Stimulated activated CD8-positive, alpha-beta memory T cell treated with anti-CD3 and anti-CD28 coated beads, Interleukin-15, amount 100 ng/mL, for 24 hours (primary cell): ENCODE data around the gene ZKSCAN7.
"Not testable (repeated sequence)": the region's sequence is repeated elsewhere in the genome, so short reads cannot be mapped to it uniquely, and the experiment has no call there.

Experiments used
- DNase-seq: peaks from one replicate; pipeline ENCODE4 v3.0.0-alpha.2; 2020; ENCODE audit warnings: low read depth

ZKSCAN7 gene

GRCh38 chr3:44554626-44555592 is at the start of gene ZKSCAN7:
Gene ZKSCAN7, plus strand, starts transcription at chr3:44555193. Its CDS starts 1,855 bp downstream, at chr3:44557048.
- peak; percentile 18 for DNase-seq

- DNase-seq: no peak
Measured at GRCh38 chr3:44506556-44506955, 48.4 kb upstream of the ZKSCAN7 start.

GRCh38 chr3:44506961-44507360 is 48.0 kb upstream of the ZKSCAN7 start:
- DNase-seq: no peak

GRCh38 chr3:44509393-44509921 is 45.5 kb upstream of the ZKSCAN7 start:
- no peak for DNase-seq

- no peak for DNase-seq
Measured at GRCh38 chr3:44510000-44510368, 45.0 kb upstream of the ZKSCAN7 start.

GRCh38 chr3:44511238-44511566 is 43.8 kb upstream of the ZKSCAN7 start:
- no peak for DNase-seq

- DNase-seq: no peak
Measured at GRCh38 chr3:44513513-44513912, 41.5 kb upstream of the ZKSCAN7 start.

- no peak for DNase-seq
Measured at GRCh38 chr3:44516230-44516629, 38.8 kb upstream of the ZKSCAN7 start.

GRCh38 chr3:44518782-44519156 is 36.2 kb upstream of the ZKSCAN7 start:
- DNase-seq: no peak

GRCh38 chr3:44521721-44522120 is 33.3 kb upstream of the ZKSCAN7 start:
- DNase-seq: no peak

- no peak for DNase-seq
Measured at GRCh38 chr3:44522494-44522933, 32.5 kb upstream of the ZKSCAN7 start.

GRCh38 chr3:44525060-44525459 is 29.9 kb upstream of the ZKSCAN7 start:
- DNase-seq: no peak

- no peak for DNase-seq
Measured at GRCh38 chr3:44529927-44530326, 25.1 kb upstream of the ZKSCAN7 start.

GRCh38 chr3:44530911-44531310 is 24.1 kb upstream of the ZKSCAN7 start:
- DNase-seq: no peak

GRCh38 chr3:44534659-44535058 is 20.3 kb upstream of the ZKSCAN7 start:
- DNase-seq: not testable (repeated sequence)

- DNase-seq: no peak
Measured at GRCh38 chr3:44535364-44535763, 19.6 kb upstream of the ZKSCAN7 start.

- not testable (repeated sequence) for DNase-seq
Measured at GRCh38 chr3:44544811-44545210, 10.2 kb upstream of the ZKSCAN7 start.

- no peak for DNase-seq
Measured at GRCh38 chr3:44555723-44556122, 730 bp downstream of the ZKSCAN7 start.

GRCh38 chr3:44557074-44557473 is 2.1 kb downstream of the ZKSCAN7 start:
- no peak for DNase-seq

- DNase-seq: no peak
Measured at GRCh38 chr3:44561076-44561475, 6.1 kb downstream of the ZKSCAN7 start.

GRCh38 chr3:44562147-44562546 is 7.2 kb downstream of the ZKSCAN7 start:
- DNase-seq: no peak

- no peak for DNase-seq
Measured at GRCh38 chr3:44568561-44568960, 13.6 kb downstream of the ZKSCAN7 start.

- DNase-seq: no peak
Measured at GRCh38 chr3:44571024-44571423, 16.0 kb downstream of the ZKSCAN7 start.

GRCh38 chr3:44576613-44577012 is 21.6 kb downstream of the ZKSCAN7 start:
- no peak for DNase-seq
